ENCODE measurements around the gene OPN4.
"Not testable (repeated sequence)": the region's sequence is repeated elsewhere in the genome, so short reads cannot be mapped to it uniquely, and the experiment has no call there.

- TF ChIP-seq EZH2 (IDR thresholded peaks at IDR 0.05; ENCODE audit: borderline replicate concordance, low read length), result not testable (repeated sequence)
- TF ChIP-seq, protein P1, sequence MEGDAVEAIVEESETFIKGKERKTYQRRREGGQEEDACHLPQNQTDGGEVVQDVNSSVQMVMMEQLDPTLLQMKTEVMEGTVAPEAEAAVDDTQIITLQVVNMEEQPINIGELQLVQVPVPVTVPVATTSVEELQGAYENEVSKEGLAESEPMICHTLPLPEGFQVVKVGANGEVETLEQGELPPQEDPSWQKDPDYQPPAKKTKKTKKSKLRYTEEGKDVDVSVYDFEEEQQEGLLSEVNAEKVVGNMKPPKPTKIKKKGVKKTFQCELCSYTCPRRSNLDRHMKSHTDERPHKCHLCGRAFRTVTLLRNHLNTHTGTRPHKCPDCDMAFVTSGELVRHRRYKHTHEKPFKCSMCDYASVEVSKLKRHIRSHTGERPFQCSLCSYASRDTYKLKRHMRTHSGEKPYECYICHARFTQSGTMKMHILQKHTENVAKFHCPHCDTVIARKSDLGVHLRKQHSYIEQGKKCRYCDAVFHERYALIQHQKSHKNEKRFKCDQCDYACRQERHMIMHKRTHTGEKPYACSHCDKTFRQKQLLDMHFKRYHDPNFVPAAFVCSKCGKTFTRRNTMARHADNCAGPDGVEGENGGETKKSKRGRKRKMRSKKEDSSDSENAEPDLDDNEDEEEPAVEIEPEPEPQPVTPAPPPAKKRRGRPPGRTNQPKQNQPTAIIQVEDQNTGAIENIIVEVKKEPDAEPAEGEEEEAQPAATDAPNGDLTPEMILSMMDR (conservative IDR thresholded peaks at IDR 0.05 in 1 of 2, IDR thresholded peaks at IDR 0.05 in 1 of 2; ENCODE audit: extremely low read depth in 1 of 2, insufficient read depth in 1 of 2, low read depth in 1 of 2, low read length in 2 of 2), result not testable (repeated sequence)
These were observed 37.1 kb upstream of the OPN4 start for GRCh38 chr10:86617278-86617677.
